ENCODE measurements around the gene ADSL. TPM values are rescaled to one million over a fixed set of nuclear protein-coding genes. Genes with fewer than 3 reads are reported as not detected.
"Not testable (repeated sequence)": the region's sequence is repeated elsewhere in the genome, so short reads cannot be mapped to it uniquely, and the experiment has no call there.

The ADSL gene
- total RNA-seq = 142 and 160 TPM in 2 replicates

DNA sequence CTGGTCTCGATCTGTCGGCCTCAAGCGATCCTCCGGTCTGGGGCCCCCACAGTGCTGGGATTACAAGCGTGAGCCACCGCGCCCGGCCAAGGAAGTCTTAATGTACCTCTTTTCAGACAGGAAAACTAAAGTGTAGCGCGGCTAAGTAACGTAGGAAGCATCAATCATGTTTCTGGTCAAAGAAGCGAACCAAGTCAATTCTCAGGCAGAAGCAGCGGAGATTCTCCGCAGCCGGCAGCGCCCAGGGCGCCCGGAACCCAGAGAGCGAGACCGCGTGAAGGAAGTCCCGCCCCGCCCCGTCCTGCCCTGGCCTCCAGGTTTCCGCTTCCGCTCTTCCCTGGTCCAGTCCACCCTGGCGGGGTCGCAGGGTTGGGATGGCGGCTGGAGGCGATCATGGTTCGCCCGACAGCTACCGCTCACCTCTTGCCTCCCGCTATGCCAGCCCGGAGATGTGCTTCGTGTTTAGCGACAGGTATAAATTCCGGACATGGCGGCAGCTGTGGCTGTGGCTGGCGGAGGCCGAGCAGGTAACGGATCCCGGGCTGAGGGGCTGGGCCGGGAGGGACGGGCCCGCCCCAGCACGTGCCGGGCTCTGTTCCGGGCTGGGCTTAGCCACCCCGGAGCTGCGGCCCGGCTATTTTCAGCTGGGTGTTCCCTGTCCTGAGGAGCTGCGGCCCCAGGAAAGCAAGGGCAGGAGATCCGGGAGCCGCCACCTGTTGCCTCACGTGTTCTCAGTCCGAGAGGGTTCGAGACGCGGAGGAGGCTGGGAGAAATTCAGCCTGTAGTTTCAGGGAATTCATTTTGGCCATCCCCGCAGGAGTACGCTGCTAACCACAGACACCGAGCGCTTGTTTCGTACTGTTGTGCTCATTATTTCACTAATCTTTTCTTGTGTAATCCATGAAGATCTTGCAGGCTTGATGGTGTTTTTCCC, at the start of gene ADSL:
Gene ADSL, plus strand, starts transcription at position 316 of the 934 bp plus-strand sequence. Its CDS starts 59 bp downstream, at position 375.
- H3K27ac Mint-ChIP-seq = peak within 1 kb of the TSS; percentile 98
- H3K4me1 Mint-ChIP-seq (ENCODE audit: low read depth) = peaks cover 37% of the 10 kb centered on the region
- peak; percentile 83 for DNase-seq (ENCODE audit: low spot score)
- intact Hi-C loops (cut with micrococcal nuclease) = loop anchor here (1.0 to 10.0 kb wide), 8 partner anchors 22 to 814 kb away; partner anchors contain the start of genes RPS19BP1 and TNRC6B
- peaks cover 30% of the 10 kb centered on the region for H3K36me3 Mint-ChIP-seq (ENCODE audit: low read depth)
- H3K9me3 Mint-ChIP-seq = no peaks in the 10 kb centered on the region
- H3K4me3 Mint-ChIP-seq (ENCODE audit: low read depth) = peak within 1 kb of the TSS; percentile 96
- no peaks in the 10 kb centered on the region for H3K27me3 Mint-ChIP-seq (ENCODE audit: low read depth)

DNA sequence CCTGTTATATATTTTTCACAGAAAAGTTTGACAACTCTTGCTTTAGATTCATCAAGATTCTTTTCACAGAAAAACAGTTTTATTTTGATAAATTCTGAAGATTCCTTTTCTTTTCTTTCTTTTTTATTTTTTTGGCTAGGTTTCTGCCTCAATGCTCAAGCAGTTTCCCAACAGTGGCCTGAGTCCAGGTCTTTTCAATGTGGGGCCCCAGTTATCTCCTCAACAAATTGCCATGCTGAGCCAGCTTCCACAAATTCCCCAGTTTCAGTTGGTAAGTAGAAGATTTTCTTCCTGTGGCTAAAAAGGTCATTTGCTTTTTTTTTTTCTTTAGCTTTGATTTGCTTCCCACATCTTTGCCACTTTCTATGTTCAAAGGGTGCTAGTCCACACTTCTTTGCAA, 46.0 kb upstream of the ADSL start:
- Mint-ChIP-seq H3K9me3 (no peaks in the 10 kb centered on the region), H3K4me3 (ENCODE audit: low read depth) (no peak overlapping the region), H3K4me1 (ENCODE audit: low read depth) (peaks cover 13% of the 10 kb centered on the region), H3K27me3 (ENCODE audit: low read depth) (no peaks in the 10 kb centered on the region), H3K27ac (no peak overlapping the region), H3K36me3 (ENCODE audit: low read depth) (peaks cover 53% of the 10 kb centered on the region)
- intact Hi-C loops (cut with micrococcal nuclease) = no loop called here
- no peak for DNase-seq (ENCODE audit: low spot score)

DNA sequence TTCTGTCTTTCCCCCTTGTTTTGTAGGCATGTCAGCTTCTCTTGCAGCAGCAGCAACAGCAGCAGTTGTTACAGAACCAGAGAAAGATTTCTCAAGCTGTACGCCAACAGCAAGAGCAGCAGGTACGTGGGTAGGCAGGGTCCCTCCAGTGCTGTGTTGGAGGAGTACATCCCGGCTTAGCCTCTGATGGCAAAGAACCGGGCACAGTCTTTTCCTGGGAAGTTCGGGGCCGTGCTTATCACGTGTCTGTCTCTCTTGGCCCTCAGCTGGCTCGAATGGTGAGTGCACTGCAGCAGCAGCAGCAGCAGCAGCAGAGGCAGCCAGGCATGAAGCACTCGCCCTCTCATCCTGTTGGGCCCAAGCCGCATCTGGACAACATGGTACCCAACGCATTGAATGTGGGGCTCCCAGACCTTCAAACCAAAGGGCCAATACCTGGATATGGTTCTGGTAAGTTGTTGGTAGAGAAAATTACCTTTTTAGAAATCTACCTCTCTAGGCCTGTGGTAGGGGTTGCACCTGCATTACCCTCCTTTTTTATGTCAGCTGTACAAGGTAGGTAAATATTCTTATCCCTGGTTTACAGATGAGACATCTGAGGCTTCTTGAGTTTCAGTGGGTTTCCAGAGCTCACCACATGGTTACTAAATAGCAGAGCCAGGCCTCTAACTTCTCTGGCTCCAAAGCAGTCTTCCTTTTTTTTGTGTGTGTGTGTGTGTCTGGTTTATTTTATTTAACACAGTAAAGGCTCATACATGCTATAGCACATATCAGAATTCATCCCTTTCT, 45.2 kb upstream of the ADSL start:
- H3K4me1 Mint-ChIP-seq (ENCODE audit: low read depth) = peaks cover 16% of the 10 kb centered on the region
- H3K36me3 Mint-ChIP-seq (ENCODE audit: low read depth) = peaks cover 45% of the 10 kb centered on the region
- H3K4me3 Mint-ChIP-seq (ENCODE audit: low read depth) = no peak overlapping the region
- H3K27ac Mint-ChIP-seq = no peak overlapping the region
- H3K27me3 Mint-ChIP-seq (ENCODE audit: low read depth) = no peaks in the 10 kb centered on the region
- DNase-seq (ENCODE audit: low spot score) = no peak
- no peaks in the 10 kb centered on the region for H3K9me3 Mint-ChIP-seq
- intact Hi-C loops (cut with micrococcal nuclease) = no loop called here

DNA sequence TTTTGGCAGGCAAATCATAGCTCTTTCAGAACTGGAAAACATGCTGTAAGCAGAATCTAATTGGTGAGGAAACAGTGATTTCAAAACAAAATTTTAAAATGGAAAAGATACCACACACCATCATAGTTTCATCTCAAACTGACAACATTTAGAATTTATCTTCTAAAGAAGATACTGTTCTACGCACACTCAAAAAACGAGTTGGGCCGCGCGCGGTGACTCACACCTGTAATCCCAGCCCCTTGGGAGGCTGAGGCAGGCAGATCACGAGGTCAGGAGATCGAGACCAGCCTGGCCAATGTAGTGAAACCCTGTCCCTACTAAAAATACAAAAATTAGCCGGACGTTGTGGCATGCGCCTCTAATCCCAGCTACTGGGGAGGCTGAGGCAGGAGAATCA, 44.2 kb upstream of the ADSL start:
- Mint-ChIP-seq H3K4me1 (ENCODE audit: low read depth) (peaks cover 16% of the 10 kb centered on the region), H3K27ac (no peak overlapping the region), H3K9me3 (no peaks in the 10 kb centered on the region), H3K27me3 (ENCODE audit: low read depth) (no peaks in the 10 kb centered on the region), H3K36me3 (ENCODE audit: low read depth) (peaks cover 38% of the 10 kb centered on the region), H3K4me3 (ENCODE audit: low read depth) (no peak overlapping the region)
- intact Hi-C loops (cut with micrococcal nuclease) = no loop called here
- no peak for DNase-seq (ENCODE audit: low spot score)

DNA sequence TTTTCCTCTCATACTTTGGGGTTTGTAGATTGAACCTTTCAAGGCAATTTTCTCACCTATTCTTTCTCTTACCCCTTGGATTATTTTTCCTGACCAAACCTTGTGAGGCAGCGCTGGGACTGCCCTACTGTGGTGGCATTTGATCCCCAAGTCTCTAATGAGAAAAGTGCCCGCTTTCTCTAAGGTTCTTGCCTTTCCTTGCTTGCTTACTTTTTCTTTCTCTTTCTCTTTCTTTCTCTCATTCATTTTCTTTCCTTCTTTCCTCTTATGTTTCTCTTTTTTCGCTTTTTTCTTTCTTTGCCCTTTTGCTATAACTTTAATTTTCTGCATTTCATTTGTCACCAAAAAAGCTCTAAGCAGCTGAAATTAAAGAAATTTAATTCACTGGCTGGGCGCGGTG, 40.7 kb upstream of the ADSL start:
- Mint-ChIP-seq H3K4me3 (ENCODE audit: low read depth) (no peak overlapping the region), H3K9me3 (no peaks in the 10 kb centered on the region), H3K36me3 (ENCODE audit: low read depth) (peaks cover 51% of the 10 kb centered on the region), H3K27ac (no peak overlapping the region), H3K27me3 (ENCODE audit: low read depth) (no peaks in the 10 kb centered on the region), H3K4me1 (ENCODE audit: low read depth) (peaks cover 26% of the 10 kb centered on the region)
- intact Hi-C loops (cut with micrococcal nuclease) = no loop called here
- no peak for DNase-seq (ENCODE audit: low spot score)

DNA sequence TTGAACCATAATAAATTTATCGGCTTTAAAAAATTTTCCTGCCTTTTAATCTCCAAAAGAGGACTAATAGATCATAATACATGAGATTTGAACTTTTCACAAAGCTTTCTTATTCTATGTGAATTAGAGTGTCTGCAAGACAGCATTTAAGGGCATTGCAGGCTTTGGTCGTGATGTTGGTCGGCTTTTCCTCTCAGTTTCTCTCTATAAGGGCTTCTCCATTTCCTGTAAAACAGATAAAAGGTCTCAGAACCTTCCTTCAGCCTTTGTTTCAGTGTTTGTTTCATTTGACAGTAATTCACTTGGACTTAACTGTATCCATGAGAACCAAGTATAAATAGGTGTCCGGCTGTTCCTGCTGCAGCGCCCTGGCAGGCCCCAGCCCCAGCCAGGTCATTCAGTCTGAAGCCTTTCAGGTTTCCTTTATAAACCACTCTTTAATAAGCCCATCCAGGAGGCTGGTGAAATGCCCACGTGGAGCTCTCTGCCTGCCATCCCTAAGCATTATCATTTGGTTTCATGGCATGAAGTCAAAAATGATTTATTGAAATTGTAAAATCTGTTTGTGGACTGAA, 37.2 kb upstream of the ADSL start:
- Mint-ChIP-seq H3K27me3 (ENCODE audit: low read depth) (no peaks in the 10 kb centered on the region), H3K36me3 (ENCODE audit: low read depth) (peaks cover 58% of the 10 kb centered on the region), H3K4me3 (ENCODE audit: low read depth) (no peak overlapping the region), H3K27ac (no peak overlapping the region), H3K9me3 (no peaks in the 10 kb centered on the region), H3K4me1 (ENCODE audit: low read depth) (peaks cover 20% of the 10 kb centered on the region)
- no peak for DNase-seq (ENCODE audit: low spot score)
- intact Hi-C loops (cut with micrococcal nuclease) = no loop called here

DNA sequence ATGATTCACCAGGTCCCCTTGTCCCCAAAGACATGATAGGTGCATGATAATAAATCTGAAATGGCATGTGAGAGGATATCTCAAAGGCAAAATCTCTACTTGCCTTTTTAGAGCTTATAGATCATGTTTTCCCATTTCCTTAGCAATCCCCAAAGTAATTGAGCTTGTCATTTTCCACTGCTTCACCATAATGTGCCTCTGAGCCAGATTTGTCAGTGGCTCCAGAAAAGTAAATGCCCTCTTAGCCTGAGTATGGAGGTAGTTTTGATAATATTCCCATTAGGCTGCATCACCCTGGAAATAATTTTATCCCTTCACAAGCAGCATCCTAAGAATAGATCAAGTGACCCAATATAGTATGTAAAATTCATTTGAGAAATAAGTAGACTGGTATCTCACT, 36.7 kb upstream of the ADSL start:
- intact Hi-C loops (cut with micrococcal nuclease) = no loop called here
- H3K4me3 Mint-ChIP-seq (ENCODE audit: low read depth) = no peak overlapping the region
- H3K27me3 Mint-ChIP-seq (ENCODE audit: low read depth) = no peaks in the 10 kb centered on the region
- H3K27ac Mint-ChIP-seq = no peak overlapping the region
- peaks cover 20% of the 10 kb centered on the region for H3K4me1 Mint-ChIP-seq (ENCODE audit: low read depth)
- no peak for DNase-seq (ENCODE audit: low spot score)
- no peaks in the 10 kb centered on the region for H3K9me3 Mint-ChIP-seq
- H3K36me3 Mint-ChIP-seq (ENCODE audit: low read depth) = peaks cover 61% of the 10 kb centered on the region

DNA sequence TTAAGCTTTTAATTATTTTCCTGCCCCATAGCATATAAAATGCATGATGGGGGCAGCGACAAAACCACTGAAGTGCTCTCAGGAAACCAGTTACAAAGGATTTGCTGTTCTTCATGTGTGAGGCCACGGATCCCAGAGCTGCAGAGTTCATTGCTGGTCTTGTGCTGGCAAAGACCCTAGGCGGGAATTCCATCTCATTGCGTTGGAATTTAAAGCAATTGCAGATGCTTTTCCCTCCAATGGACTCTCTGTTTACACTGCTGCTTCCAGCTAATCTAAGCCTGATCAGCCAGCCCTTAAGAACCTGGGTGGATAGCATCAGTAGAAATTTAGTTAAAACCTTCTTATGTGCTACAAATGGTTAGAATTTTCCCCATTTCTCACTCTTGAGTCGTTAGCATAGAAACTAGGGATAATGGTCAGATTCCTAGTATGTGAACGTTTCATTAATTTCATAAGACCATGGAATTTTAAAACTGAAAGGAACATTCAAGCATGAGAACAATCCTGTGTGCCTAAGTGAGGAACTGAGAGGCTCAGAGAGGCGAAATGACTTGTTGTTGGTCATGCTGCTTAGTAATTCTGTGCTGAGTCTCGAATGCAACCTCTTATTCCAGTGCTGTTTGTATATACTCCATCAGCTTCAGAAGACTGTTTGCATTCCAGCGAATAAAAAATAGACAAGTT, 36.1 kb upstream of the ADSL start:
- Mint-ChIP-seq H3K27me3 (ENCODE audit: low read depth) (no peaks in the 10 kb centered on the region), H3K4me3 (ENCODE audit: low read depth) (no peak overlapping the region), H3K36me3 (ENCODE audit: low read depth) (peaks cover 61% of the 10 kb centered on the region), H3K27ac (no peak overlapping the region), H3K4me1 (ENCODE audit: low read depth) (peaks cover 20% of the 10 kb centered on the region), H3K9me3 (no peaks in the 10 kb centered on the region)
- no peak for DNase-seq (ENCODE audit: low spot score)
- intact Hi-C loops (cut with micrococcal nuclease) = no loop called here

DNA sequence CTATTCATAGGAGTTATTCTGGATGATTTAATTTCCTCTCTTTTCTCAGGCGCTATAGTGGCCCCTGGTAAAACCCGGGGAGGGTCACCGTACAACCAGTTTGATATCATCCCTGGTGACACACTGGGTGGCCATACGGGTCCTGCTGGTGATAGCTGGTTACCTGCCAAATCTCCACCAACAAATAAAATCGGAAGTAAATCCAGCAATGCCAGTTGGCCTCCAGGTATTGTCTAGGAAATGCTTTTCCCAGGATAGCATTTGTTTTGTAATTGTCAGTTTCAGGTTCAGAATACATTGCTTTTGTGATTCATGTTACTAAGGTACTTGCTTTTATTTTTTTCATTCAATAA, 35.6 kb upstream of the ADSL start:
- Mint-ChIP-seq H3K4me3 (ENCODE audit: low read depth) (no peak overlapping the region), H3K9me3 (no peaks in the 10 kb centered on the region), H3K27me3 (ENCODE audit: low read depth) (no peaks in the 10 kb centered on the region), H3K4me1 (ENCODE audit: low read depth) (peaks cover 16% of the 10 kb centered on the region), H3K36me3 (ENCODE audit: low read depth) (peaks cover 66% of the 10 kb centered on the region), H3K27ac (no peak overlapping the region)
- DNase-seq (ENCODE audit: low spot score) = no peak
- intact Hi-C loops (cut with micrococcal nuclease) = no loop called here

DNA sequence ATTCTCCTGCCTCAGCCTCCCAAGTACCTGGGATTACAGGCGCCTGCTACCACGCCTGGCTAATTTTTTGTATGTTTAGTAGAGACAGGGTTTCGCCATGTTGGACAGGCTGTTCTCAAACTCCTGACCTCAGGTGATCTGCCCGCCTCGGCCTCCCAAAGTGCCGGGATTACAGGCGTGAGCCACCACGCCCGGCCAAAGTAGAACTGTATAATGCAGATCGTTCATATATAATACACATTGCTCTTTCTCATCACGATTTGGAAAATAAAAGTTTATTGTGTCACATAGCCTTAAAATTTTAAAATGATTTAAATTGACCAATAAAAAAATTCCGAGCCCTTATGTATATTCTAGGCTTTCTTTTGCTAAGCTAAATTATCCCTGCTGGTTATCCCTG, 34.7 kb upstream of the ADSL start:
- Mint-ChIP-seq H3K36me3 (ENCODE audit: low read depth) (peaks cover 73% of the 10 kb centered on the region), H3K4me1 (ENCODE audit: low read depth) (peaks cover 17% of the 10 kb centered on the region)
- H3K27ac Mint-ChIP-seq; H3K27me3 Mint-ChIP-seq (ENCODE audit: low read depth); intact Hi-C loops (cut with micrococcal nuclease); H3K4me3 Mint-ChIP-seq (ENCODE audit: low read depth); H3K9me3 Mint-ChIP-seq; DNase-seq (ENCODE audit: low spot score): not testable (repeated sequence)

DNA sequence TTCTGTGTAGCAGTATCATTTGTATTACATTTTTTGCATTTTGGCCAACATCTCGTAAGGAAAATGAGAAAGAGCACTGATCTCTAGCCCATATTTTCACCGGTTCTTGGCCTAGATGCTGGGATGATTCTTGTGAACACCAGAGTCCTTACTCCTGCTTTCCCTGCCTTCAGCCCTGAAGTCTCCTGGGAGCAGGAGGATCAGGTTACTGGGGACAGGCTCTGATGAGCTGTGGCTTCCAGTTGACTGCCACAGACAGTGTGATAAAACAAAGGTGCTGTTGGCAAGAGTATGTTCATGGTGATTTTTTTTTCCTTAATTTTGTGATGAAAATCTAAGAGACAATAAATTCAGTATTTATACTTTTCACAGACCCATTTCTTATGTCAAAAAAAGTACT, 34.2 kb upstream of the ADSL start:
- H3K4me3 Mint-ChIP-seq (ENCODE audit: low read depth) = no peak overlapping the region
- H3K4me1 Mint-ChIP-seq (ENCODE audit: low read depth) = peaks cover 19% of the 10 kb centered on the region
- no peak overlapping the region for H3K27ac Mint-ChIP-seq
- no peak for DNase-seq (ENCODE audit: low spot score)
- H3K9me3 Mint-ChIP-seq = no peaks in the 10 kb centered on the region
- H3K36me3 Mint-ChIP-seq (ENCODE audit: low read depth) = peaks cover 77% of the 10 kb centered on the region
- intact Hi-C loops (cut with micrococcal nuclease) = no loop called here
- H3K27me3 Mint-ChIP-seq (ENCODE audit: low read depth) = no peaks in the 10 kb centered on the region

DNA sequence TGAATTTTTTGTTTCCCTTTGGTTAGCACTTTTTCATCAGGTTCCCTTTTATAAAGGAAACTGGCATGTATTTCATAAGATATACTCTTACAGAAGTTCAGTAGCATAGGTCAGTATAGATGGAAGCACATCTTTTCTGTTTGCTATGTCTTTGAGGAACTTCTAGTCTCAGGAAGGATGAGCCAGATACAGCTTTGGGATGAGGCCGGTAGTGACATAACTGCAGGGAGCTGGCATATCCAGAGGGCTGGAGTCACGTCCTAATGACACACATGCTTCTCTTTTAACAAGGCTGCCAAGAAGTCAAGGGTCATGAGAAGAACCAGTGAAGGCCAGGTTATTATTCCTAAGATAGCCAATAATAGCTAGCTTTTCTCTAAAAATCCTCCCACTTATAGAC, 33.3 kb upstream of the ADSL start:
- Mint-ChIP-seq H3K4me3 (ENCODE audit: low read depth) (no peak overlapping the region), H3K9me3 (no peaks in the 10 kb centered on the region), H3K27me3 (ENCODE audit: low read depth) (no peaks in the 10 kb centered on the region), H3K4me1 (ENCODE audit: low read depth) (peaks cover 16% of the 10 kb centered on the region), H3K36me3 (ENCODE audit: low read depth) (peaks cover 77% of the 10 kb centered on the region), H3K27ac (no peak overlapping the region)
- intact Hi-C loops (cut with micrococcal nuclease) = no loop called here
- DNase-seq (ENCODE audit: low spot score) = no peak

Data from activated T-helper 2 cell treated with anti-CD3 and anti-CD28 coated beads, Interferon-gamma antibody, Interleukin-2, Interleukin-4, amounts not matched to agents 10 μg/mL and 5 μg/mL and 100 μg/mL, durations not matched to agents 14 hours and 24 hours and 36 hours (primary cell).